Suppressor macrophage treated with lipopolysaccharide for 4 hours (primary cell): ENCODE results near the gene YIPF3.
A peak's percentile ranks its signal among the peaks of the same experiment; 100 is the strongest.
"Not testable (repeated sequence)": the region's sequence is repeated elsewhere in the genome, so short reads cannot be mapped to it uniquely, and the experiment has no call there.

Experiments used
- DNase-seq: peaks from one replicate; pipeline ENCODE4 v3.0.0-alpha.2; 2020

YIPF3 gene

DNA sequence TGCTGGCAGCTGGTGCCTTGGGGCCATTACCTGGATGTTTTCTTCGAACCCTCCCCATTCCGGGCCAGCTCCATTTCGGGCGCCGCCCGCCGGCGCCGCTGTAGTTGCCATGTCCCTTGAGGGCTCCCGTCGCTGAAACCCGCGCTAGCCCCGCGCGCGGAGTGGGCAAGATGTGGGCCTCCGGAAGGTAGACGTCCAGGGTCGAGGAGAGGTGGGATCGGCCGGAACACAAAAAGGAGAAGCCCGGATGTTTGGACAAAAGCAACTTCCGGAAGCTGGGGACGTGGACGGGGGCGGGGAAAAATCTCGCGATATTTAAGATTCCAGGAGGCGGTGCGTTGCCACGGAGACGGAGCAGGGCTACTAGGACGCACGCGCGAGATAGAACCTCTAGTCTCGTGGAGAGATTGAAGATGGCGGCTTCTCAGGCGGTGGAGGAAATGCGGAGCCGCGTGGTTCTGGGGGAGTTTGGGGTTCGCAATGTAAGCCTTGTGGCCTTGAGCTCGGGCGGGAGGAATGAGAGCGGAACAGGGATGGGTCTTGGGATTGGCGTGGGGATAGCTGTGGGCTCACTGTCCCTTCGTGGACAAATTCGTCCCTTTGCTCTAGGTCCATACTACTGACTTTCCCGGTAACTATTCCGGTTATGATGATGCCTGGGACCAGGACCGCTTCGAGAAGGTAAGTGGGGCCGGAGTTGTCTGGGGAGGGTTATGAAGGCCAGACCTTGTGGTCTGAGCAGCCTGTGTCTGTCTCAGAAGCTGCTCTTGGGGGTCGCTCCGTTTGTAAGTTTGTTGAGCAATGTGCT, at the start of gene YIPF3, which contains the start of gene POLR1C:
Gene YIPF3, minus strand, starts transcription at position 230 of the 808 bp plus-strand sequence. Its CDS starts 119 bp downstream, at position 111.
Gene POLR1C, plus strand, starts transcription at position 393 of the 808 bp plus-strand sequence. Its CDS starts 21 bp downstream, at position 414.
- DNase-seq = peak; percentile 100

DNA sequence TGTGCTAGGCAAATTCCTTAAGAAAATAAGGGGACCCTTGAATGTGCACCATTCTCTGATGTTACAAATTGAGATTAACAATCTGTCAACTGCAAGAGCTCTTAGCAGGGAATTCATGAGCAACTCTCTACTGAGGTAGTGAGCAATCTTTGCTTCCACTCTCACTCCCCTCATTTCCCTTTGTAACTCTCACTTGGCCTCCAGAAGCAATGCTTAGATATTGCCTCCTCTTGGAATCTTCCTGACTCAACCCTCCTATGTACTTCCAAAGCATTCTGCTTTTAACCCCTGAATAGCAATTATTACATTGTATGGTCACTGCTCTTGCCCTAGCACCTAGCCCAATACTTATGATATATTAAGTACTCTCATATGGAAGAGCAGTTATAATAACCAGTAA, 42.6 kb upstream of the YIPF3 start:
- DNase-seq = no peak

DNA sequence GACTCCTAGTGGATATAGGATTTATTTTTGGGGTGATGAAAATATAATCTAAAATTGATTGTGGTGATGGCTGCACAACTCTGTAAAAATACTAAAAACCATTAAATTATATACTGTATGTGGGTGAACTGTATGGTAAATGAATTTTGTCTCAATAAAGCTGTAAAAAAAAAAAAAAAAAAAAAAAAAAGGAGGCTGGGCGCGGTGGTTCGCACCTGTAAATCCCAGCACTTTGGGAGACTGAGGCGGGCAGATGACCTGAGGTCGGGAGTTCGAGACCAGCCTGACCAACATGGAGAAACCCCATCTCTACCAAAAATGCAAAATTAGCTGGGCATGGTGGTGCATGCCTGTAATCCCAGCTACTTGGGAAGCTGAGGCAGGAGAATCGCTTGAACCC, 40.9 kb upstream of the YIPF3 start:
- not testable (repeated sequence) for DNase-seq

DNA sequence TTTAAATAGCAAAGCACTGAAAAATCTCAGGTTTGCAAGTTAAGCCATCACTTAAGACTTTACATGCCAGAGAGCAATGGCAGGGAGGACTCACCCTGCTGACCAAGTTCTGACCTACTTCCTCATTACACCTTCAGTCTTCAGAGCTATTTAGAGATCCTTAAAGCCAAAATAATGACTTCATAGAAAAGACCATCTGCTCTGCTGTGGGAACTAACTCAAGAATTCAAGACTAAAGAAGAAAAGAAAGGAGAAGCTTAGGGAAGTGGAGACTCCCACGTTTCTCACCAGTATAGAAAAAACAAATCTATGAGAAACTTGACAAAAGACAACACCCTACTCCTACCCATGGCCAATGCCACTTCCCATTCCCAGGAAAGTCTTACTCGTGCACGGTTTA, 30.5 kb upstream of the YIPF3 start:
- peak; percentile 35 for DNase-seq

DNA sequence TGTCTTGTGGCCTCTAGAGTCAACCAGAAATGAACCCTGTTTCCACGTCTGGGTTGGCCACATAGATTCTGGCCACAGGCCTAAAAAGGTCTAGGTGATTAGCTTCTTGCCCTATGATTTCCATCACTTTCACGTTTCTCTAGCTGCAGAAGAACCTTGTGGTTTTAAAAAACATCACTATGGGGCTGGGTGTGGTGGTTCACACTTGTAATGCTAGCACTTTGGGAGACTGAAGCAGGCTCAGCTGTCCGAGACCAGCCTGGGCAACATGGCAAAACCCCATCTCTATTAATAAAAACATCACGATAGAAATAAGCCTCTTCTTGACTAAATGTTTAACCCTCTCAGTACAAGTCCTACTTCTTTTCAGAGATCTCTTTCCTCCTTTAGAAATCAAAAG, 27.7 kb upstream of the YIPF3 start:
- no peak for DNase-seq

DNA sequence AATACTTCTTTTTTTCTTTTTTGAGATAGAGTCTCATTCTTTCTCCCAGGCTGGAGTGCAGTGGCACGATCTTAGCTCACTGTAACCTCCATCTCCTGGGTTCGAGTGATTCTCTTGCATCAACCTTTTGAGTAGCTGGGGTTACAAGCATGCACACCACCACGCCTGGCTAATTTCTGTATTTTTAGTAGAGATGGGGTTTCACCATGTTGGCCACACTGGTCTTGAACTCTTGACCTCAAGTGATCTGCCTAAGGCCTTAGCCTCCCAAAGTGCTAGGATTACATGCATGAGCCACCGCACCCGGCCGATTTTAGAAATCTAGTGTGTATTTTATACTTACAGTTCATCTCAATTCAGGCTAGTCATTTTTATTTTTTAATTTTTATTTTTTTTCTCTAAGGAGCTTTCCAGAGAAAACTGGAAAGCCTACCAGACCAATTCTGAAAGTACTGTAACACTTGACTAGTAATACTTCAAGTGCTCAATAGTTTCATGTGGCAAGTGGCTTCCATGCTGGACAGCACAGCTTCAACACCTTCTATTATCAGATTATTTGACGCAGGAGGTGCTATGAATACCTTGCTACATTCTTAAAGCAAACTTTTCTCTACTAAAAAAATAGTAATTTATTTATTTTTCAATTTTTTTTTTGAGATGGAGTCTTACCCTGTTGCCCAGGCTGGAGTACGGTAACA, 25.2 kb upstream of the YIPF3 start:
- DNase-seq = no peak

DNA sequence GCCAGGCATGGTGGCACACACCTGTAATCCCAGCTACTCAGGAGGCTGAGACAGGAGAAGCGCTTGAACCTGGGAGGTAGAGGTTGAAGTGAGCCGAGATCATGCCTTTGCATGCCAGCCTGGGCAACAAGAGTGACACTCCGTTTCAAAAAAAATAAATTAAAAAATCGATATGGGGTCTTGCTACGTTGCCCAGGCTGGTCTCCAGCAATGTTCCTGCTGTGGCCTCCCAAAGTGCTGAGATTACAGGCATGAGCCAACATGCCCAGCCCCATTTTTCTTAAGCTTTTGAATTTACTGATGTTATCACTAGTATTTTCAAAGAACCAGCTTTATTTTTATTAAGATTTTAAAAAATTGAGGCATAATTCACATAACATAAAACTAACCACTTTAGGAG, 23.8 kb upstream of the YIPF3 start:
- no peak for DNase-seq

DNA sequence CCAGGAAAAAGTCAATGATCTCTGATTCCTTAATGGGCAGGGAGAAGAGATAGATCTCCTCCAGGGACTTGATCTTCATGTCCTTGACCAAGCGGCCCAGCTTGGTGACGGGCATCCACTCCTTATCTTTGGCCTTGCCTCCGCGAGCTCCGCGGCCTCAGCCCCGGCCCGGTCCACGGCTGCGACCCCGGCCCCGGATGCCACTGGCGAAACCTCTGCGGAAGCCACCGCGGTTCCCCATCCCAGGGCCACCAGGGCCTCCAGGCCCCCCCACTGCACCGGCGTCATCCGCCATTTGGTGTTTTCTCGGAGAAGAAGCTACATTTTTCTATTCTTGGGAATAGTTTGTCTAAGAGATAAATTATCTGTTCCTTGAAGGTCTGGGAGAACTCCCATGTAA, 22.7 kb upstream of the YIPF3 start:
- not testable (repeated sequence) for DNase-seq

DNA sequence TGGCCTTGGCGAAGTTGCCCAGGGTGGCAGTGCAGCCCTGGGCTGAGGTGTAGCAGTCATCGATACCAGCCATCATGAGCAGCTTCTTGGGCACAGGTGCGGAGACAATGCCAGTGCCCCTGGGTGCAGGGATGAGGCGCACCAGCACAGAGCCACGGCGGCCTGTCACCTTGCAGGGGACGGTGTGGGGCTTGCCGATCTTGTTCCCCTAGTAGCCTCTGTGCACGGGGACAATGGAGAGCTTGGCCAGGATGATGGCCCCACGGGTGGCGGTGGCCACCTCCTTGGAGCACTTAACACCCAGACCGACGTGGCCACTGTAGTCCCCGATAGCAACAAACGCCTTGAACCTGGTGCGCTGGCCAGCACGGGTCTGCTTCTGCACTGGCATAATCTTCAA, 22.3 kb upstream of the YIPF3 start:
- DNase-seq = not testable (repeated sequence)

DNA sequence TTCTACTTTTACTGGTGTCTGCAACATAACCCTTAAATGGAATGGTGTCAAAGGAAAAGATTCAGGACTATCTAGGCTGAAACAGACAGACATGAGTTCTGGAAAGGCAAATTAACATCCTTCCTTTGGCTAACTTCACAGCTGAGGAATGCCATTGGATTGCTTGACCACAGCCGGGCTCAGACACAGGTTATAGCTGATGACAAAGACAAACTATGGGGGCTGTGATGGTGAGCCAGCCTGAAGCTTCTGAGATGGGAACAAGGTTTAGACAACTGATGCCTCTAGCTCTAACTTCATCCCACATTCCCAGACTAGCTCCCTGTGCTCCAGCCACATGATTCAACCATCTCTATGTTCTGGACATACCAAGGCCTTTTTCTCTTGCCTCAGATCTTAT, 15.5 kb upstream of the YIPF3 start:
- DNase-seq = no peak

DNA sequence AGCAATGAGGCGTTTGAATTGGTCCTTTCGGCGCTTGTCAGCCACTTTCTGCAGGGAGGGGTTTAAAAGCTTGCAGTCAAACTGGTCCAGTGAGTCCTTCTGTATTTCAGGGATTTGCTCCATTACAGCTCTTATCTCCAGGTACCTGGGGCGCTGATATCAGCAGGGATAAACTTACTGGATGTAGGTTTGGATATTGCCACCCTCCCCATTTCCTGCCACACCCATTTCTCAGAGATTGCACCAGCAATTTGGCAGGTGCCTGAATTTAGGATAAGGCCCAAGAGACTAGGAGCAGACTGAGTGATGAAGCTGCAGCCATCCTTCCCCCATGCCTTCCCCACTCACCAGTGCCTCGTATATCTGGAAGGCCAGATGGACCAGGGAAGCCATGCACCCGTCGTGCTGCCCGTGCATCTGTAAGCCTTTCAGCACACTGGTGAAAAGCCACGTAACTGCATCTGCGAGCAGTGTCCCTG, 7.8 kb upstream of the YIPF3 start:
- no peak for DNase-seq

DNA sequence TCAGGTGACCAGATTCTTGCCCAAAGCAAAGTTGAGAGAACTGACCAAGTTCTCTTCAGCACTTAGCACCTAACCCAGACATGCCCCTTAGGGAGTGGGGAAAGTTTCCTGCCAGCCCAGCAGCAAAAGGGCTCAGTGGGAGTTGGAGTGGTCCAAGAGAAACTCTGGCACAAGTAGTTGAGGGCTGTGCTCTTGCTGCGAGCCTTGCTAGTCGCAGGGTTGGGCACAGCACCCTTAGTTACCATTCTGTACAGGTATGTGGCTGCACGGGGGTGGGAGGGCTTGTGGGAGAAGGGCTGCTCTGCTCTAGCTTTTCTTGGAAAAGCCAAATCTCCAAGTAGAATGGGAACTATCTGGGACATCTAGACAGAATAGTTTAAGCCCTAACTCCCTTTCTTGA, 6.6 kb upstream of the YIPF3 start:
- DNase-seq = no peak

DNA sequence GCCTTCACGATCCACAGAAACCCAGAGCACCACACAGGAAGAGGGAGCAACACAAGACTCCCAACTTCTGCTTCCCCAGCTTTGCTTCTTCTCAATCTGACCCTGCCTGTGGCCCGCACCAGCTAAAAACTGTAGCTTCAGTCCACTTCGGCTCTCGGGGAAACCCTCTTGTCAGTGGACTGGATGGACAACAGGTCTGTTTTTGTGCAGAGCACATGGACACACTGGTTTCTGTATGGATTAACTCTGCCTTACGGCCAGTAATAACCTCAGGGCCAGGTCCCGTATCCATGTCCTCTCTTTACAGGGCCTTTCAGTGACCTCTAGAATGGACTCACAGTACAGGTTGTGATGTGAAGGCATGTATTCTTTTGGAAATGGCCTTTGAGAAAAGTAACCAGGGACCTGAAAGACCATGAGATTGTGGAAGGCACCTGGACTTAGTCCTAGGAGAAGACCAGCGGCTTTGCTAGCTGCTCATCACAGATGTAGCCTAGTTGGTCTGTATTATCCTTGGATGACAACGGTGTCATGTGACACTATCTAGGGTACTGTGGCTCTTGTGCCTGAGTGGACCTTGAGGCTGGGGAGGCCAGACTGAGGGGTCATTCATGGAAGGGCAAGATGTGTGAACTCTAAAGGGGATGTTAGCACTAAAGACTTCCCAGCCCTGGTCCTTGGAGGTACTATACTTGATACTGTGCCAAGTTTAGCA, 6.0 kb upstream of the YIPF3 start:
- no peak for DNase-seq

DNA sequence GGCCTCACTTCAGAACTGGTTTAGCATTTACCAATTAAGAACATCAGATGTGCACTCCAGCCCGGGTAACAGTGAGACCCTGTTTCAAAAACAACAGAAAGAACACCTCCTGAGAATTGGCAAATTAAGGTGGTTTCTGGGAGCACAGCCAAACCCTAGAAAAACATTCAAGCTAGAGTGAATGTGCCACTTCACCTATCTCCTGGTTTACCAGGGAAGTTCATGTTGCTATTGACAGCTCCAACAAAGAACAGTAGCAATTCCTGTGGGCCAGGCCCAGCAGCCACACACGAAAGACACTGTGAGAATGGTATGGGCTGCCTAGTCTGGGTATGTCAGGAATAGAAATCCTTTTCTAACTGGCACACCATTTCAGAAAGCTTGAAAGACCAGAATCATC, 5.1 kb upstream of the YIPF3 start:
- no peak for DNase-seq

DNA sequence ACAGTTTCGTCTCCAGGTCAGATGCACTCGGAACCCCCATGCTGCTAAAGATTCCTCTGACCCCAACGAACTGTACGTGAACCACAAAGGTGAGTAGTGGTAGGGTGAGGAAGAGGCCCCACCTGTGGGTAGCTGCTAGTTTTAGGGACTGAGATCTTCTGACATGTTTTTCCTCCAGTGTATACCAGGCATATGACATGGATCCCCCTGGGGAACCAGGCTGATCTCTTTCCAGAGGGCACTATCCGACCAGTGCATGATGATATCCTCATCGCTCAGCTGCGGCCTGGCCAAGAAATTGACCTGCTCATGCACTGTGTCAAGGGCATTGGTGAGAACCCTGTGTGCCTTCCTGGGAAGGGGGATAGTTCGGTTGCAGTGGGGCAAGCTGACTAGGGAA, 3.4 kb upstream of the YIPF3 start:
- DNase-seq = no peak

DNA sequence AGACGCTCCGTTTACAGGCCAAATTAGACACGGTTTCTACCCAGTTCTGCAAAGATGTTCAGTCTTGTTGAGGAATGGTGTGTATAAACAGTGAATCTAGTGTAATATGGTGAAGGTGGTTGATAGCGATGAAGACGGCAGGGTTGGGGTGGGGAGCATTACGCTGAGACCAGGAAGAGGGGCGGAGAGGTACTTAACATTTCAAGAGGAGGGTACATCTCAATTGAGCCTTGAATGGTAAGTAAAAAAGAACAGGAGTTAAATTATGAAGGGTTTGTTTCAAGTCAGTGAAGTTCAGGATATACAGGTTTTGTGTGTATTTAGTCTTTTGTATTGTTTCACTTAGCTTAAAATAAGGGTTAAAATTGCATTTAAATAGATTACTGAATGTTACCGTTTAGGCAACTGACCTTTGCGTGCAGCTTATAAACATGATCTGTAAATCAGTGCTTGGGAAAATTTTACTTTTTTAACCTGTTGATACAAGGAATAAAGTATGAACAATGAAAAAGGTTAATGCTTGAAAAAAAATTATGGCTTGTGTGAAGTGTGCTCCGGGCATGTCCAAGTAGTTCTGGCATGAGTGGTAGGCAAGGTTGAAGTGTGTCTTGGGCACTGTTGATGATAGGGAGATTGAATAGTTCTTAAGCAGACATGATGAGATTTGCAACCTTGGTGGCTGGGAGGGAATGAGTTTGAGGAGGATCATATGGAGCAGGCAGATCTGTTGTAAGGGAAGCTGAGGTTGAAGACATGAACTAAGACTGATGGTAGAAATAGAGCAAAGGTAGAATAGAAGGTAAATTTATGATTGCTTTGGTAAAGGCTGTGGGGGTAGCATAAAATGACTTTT, 1.0 kb upstream of the YIPF3 start:
- DNase-seq = no peak

DNA sequence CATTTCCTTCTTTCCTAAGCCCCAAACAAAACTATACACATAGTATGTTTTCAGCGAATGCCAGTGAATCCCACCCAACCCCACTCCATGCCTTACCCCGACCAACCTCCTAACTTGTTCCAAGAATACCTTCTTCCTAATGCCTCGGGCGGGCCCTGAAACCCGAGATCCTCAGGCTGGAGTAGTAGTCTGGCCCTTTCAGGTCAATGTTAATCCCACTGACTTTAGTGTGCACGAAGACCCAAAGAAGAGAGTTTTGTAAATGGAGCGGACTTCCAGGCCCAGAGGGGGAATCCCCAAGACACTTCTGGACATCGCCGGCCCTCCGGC, 394 bp downstream of the YIPF3 start:
- no peak for DNase-seq

DNA sequence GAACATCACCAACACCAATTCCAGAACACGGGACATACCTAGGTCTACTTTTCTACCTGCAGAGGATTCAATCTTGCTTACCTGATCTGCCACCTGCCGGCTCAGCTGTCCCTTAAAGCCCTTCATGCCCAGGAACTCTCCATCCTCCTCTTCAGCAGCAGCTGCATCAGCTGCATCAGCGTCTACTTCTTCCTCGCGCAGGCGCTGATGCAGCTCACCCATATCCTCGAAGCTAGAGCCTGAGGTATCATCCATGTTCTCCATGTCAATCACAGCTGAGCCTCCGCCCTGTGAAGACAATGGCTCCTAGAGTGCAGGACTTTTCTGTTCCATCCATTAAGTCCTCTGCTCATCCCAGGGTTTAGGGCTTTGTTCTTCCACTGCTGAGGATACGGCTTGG, 918 bp downstream of the YIPF3 start:
- no peak for DNase-seq

DNA sequence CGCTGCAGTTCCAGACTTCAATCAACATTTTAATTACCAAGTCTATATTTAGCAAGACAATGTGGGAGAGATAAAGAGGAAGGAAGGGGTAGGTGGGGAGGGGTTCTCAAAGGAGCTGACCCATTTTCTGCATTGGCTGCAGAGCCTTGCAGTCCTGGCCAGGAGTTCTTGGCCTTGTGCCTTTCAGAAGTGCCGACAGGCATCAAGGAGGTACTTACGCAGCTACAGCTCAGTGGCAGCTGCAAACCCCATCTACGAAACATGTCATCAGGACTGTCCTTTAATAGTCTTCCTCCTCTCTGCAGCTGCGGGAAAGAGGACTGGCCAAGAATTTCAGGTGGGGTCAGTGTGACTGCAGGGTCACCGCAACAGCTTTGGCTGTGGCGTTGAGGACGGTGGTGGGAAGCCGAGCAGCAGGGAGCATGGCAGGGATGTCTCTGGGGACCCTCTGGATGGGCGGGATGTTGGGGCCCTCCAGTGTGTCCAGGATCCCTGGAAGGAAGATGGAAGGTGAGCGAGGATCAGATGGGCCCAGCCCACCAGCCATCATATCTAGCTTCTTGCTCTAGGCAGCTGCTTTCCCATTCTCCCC, 4.8 kb downstream of the YIPF3 start:
- DNase-seq = no peak

DNA sequence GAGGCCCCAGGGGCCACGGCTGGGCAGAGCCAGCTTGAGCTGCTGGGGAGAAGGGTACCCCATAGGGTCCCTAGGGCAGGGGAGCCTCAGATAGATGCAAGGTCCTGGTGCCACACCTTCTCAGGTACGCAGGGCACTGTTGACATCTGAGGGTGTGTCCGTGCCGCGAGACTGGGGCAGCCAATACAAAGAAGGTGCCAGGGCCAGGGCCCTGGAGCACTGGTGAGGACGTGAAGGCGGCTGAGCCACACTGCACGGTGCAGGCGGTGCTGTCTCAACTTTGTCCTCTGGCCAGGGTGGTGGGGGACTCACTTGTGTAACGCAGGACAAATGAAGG, 5.9 kb downstream of the YIPF3 start:
- DNase-seq = no peak

DNA sequence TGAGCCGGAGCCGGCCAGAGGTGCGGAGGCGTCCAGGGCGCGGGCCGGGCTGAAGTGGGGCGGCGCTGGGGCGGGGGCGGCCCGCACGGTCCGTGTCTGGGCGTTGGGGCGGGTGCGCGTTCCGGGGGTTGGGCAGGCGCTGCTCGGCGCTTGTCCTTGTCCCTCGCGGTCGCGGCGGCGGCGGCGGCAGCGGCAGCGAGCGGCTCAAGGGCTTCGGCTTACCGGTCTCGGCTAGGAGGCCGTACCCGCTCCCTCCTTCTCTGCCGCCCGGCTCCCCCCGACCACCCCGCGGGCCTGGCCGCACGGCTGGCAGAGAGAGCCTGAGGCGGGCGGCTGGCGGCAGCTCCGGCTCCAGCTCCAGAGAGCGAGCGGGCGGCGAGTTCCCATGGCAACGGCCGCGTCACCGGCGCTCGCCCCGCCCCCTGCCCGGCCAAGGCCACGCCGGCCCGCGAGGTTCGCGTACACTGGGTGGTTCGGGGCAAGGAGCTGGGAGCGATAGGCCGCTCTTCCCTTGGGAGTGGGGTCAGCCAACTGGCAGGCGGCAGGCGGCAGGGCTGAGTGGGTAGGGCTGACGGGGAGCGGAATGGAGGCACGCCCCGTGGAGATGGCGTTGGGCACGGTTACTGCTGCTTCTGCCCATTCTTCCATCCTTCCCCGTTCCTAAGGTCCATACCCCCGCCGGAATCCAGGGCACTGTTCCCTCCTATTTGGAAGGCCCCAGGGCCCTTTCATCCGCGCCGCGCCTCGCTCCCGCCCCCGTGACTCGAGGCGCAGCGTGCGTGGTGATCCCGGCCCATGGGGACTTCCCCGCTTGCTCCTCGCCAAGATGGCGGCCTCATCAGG, 6.5 kb downstream of the YIPF3 start, which contains the start of gene LRRC73:
Gene LRRC73, minus strand, starts transcription at position 363 of the 843 bp plus-strand sequence. CDS start 561 bp downstream, outside the sequence.
- peak; percentile 90 for DNase-seq
